DMS79 treated with DMSO at 0.1 percent for 48 hours (cell line): ENCODE results near the gene ATP5IF1.

Source experiments
- DNase-seq: peaks from one replicate; lab custom pipeline; 2025; lab: John Stamatoyannopoulos, UW

Gene ATP5IF1

GRCh38 chr1:28236656-28237322 is 865 bp downstream of the ATP5IF1 start:
- no peak for DNase-seq

GRCh38 chr1:28239004-28239403 is 3.1 kb downstream of the ATP5IF1 start:
- no peak for DNase-seq

DNA sequence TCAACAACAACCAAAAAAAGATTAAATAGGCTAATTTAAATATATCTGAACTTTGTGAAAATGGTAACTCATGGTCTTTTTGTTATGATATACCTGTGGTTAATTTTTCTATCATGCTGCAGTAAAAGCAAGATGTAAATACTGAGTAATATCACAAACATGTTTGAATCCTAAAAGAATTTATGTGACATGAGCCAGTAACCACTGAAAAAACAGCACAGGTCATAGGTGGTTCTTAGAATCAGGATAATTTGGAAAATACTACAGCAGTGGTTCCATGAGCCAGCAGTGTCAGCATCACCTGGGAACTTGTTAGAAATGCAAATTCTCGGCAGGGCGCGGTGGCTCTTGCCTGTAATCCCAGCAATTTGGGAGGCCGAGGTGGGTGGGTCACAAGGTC is 4.1 kb downstream of the ATP5IF1 start:
- DNase-seq, result no peak

DNA sequence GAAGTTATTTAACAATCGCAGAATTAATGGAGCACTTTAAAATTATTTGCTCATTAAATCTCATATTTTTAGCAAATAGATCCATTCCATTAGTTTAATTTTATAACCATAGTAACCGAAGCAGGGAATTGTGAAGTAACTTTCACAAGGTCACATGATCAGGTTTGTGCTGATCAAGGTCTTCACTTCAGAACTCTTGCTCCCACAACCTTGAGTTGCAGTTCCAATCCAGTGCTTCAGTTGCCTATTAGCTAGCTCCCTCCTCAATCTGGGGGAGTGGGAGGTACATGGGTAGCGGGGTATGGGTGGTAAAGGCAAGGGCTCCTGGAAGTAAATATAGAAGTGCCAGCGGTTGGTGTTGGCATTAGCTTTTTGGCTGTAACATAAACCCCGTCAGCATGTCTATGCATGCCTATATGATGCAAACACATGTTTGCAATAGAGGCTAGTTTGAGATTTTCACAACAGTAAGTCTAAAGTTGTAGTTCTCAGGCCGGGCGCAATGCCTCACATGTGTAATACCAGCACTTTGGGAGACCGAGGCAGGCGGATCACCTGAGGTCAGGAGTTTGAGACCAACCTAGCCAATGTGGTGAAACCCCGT is 5.8 kb downstream of the ATP5IF1 start:
- DNase-seq, result no peak

GRCh38 chr1:28243685-28244311 is 7.9 kb downstream of the ATP5IF1 start:
- DNase-seq, result no peak

DNA sequence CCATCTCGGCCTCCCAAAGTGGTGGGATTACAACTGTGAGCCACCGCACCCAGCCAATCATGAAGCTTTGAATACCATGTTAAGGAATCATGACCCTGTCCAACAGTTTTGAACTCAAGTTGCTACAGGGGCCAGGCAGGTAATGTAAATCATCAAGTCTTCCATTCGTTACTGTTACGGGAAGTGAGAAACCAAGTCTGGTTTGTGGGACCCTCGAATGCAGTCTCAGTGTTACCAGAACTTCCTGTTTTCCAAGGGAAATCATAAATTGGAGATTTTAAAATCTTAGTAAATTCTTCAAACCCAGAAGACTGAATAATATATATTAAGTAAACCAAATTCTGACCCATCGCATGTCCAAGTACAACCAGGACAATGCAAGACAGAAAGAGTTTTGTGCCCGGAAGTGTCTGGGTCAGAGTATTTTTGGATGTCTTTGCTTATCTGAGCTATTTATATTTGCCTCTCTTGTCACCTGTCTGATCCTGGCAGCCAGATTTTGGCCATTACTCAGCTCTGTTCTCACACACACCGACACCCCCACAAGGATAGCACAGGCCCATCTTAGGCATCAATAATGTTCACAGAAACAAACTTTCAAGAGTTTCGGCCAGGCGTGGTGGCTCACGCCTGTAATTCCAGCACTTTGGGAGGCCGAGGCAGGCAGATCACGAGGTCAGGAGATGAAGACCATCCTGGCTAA is 8.8 kb downstream of the ATP5IF1 start:
- no peak for DNase-seq

DNA sequence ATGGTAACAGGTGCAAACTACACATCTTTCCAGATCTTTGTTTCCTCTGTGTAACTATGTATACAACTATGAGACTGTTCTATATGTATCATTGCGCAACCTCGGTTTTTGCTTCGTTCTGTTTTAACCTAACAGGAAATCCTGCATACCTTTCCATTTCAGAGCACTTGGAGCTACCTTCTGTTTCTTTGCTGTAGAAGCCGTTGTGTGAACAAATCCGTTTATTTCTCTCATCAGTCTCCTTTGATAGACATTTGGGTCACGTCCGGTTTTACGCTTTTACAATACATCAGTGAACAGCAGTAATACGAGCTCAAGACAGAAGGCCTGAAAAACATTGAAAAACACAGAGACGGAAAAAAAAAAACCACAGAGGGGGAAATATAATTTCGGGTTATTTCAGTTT is 10.5 kb downstream of the ATP5IF1 start:
- peak; percentile 26 for DNase-seq

DNA sequence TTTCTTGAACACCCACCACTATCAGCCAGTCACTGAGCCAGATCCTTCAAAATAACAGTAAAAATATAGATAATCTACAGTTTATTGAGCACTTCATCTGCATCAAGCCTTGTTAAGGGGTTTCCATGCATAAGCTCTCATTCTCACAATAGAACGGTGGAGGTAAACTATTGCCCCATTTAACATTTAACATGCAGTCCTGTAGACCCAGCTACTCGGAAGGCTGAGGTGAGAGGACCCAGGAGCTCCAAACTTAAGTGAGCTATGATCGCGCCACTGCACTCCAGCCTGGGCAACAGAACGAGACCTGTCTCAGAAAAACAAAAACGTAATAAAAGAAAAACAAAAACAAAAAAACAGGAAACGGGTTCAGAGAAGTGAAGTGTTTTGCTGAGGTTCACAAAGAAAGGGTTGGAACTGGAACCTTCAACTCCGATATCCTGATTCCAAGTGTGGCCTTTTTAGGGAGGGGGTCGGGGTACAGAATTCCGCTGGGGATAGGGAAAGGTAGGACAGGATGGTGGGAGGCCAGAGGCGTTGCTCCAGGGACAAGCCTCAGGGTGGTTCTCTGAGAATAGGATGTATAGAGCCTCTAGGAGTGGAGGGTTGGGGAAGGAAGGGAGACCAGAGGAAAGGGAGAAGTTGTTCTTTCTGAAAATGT is 11.8 kb downstream of the ATP5IF1 start:
- DNase-seq, result no peak

DNA sequence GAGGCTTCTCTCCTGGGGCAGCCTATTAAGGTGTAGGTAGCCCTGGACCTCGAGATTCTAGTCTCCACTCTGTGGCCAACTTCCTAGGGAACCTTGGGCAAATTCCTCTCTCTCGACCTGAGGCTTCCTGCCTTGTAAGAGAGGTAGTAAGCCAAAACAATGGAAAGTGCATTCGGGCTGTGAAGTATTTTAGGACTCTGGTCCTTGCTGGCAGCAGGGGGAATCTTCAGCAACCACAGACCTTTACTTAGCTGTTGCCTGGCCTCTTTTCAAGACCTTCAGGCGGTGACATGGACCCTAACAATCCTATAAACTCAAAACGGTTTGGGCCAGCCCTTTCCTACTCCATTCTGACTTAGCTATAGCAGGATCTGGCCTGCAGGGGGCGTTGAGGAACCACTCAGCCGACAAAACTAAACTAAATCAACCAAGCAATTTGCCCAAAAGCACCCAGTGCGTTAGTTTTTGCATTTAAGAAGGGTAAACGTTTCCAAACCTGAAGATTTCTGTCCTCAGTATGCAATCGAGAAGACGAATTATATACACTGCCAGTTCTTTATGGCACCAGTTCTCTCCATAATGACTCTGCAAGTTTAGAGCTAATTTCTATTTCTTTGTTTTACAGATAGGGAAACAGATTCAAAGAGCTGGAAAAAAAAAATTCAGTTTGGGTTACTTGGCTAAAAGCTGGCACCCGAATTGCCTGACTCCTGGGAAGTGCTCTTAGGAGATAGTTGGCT is 12.5 kb downstream of the ATP5IF1 start:
- peak; percentile 83 for DNase-seq

DNA sequence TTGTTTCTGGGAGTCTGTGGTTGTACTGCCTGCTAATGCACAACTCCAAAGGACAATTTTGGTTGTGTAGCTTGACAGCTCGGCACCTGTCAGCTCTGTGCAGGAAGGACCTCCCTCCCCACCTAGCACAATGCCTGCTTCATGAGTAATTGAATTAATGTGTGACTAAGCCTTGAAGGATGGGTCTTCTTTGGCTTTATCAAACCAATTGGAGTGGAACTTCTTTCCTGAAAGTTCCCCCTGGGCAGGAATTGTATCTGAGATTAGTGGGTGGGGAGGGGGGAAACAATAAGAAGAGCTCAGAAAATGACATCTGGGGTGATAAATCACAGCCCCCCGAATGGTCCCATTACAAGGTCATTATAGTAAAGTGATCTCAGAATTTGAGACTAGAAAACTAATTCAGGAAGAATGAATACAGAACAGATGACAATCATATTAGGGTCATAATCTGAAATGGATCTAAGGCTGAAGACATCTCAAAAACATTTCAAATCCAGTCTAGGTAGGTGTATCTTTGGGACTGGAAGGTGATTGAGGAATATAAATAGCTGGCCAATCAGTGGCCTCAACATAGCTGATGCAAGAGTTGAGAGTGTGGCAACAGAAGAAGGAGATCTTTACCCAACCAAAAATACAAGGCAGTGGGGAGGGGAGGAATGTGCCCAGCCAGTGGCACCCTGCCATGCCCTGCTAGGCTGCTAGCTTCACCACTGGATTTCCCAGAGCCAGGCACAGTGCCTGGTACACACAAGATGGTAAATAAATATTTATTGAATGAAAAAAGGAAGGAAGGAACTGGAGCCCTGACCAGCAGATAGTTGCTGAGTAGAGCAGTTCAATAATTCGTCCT is 13.3 kb downstream of the ATP5IF1 start:
- DNase-seq, result peak; percentile 49

- no peak for DNase-seq
Measured at GRCh38 chr1:28249866-28250295, 14.0 kb downstream of the ATP5IF1 start.

DNA sequence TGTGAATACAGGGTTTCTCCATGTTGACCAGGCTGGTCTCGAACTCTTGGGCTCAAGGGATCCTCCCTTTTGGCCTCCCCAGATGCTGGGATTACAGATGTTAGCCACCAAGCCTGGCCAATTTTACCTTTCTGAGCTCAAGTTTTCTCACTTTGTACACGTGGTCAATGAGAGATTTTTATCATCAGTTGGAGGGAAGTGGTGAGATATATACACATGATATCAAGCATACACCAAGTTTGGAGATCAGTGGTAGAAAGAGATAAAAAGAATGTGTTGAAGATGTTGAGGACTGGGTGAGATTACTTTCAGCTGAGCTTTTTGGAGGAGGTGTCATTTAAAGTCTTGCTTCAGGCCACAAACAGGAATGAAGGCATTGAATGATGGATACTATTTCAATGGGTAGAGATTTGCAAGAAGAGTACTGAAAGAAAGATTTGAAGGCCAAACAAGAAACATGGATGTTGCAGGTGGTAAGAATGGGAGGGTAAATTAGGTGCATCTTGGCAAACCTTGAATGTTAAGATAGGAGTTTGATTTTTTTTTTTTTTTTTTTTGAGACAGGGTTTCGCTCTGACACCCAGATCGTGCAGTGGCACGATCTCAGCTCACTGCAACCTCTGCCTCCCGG is 20.4 kb downstream of the ATP5IF1 start:
- no peak for DNase-seq

DNA sequence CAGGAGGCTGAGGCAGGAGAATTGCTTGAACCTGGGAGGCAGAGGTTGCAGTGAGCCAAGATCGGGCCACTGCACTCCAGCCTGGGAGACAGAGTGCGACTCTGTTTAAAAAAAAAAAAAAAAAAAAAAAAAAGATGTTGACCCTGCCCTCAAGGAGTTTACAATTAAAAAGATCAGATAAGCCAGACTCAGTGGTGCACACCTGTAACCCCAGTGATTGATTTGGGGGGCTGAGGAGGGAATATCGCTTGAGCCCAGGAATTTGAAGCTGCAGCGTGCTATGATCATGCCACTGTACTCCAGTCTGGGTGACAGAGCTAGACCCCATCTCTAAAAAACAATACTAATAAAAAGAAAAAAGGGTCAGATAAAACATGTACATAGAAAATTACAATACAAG is 21.8 kb downstream of the ATP5IF1 start:
- DNase-seq, result no peak

GRCh38 chr1:28258628-28259251 is 22.8 kb downstream of the ATP5IF1 start:
- no peak for DNase-seq

DNA sequence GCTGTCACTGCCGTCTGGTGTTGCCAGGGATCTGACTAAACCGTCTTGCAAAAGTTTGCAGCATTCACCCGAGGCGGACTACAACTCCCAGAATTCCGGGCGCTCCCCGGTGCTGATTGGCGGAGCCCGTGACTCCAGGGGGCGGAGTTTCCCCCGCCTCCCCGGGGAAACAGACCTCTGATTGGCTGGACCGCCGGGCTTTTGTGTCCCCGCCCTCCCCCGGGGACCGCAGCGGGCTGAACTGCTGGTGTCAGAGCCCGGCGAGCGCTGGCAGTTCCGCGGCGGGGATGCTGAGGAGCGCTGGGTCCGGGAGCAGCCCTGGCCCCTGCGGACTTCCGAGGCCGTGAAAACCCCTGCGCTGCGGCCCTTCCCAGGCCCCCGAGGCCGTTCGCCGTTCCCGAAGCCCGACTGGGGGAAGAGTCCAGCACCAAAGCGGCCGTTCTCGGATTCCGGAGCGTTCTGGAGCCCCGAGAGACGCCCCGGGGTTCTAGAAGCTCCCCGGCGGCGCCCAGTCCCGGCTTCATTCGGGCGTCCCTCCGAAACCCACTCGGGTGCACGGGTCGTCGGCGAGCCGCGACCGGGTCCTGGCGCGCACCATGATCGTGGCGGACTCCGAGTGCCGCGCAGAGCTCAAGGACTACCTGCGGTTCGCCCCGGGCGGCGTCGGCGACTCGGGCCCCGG is 23.5 kb downstream of the ATP5IF1 start, which contains the start of gene SESN2:
Gene SESN2 (plus strand): TSS at position 267 of the 682 bp plus-strand sequence. CDS start 330 bp downstream, at position 597.
- DNase-seq, result peak; percentile 94

DNA sequence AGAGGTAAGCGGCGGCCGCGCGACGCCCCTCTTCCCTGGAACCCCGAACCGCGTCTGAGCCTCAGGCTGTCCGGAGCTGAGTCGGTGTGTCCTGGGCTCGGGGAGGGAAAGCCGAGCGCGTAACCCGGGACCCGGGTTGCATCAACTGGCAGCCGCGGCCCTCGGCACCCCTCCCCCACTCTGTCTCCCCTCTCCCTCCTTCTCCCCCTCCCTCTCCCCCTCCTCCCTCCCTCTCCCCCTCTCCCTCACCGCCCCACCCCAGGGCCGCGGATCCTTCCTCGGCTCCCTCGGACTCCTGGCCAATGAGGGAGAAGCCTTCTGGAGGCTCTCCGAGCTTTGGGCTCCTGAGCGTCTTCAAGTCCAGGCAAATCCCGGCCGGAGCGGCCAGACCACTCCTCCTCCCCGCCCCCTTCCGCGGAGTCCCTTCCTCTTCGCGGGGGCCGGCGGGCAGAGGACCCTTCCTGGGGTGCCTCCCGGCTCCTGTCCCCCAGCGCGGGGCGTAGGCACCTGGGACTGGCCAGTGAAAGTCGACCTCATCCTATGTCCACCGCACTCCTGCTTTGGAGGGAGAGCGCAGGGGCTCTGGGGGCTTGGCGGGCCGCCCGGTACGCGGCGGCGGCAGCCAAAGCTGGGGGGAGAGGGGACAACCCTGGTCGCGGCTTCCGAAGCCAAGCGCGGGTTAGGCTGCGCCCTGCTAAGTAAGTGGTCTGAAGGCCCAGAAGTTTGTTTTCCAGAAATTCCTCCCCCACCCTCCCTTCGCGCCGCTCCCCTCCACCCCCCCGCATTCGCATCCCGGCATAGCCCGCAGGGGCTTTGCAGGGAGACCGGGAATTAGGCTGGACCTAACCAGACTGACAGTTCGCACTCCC is 24.2 kb downstream of the ATP5IF1 start:
- DNase-seq, result peak; percentile 23

- DNase-seq, result no peak
Measured at GRCh38 chr1:28260803-28261174, 24.9 kb downstream of the ATP5IF1 start.

GRCh38 chr1:28264897-28265296 is 29.0 kb downstream of the ATP5IF1 start:
- no peak for DNase-seq
